ENCODE data around the gene SPAG16.

Gene SPAG16

GRCh38 chr2:214377286-214377624, 1093.0 kb downstream of the SPAG16 start:
- TF ChIP-seq CTCF (conservative IDR thresholded peaks at IDR 0.05): no peak
- no peak for TF ChIP-seq ZFX (IDR thresholded peaks at IDR 0.05)
- H3K27ac ChIP-seq: peak overlapping the region; percentile 83; the same call in 1 of the 2 replicates

GRCh38 chr2:214378455-214379103, 1094.3 kb downstream of the SPAG16 start:
- TF ChIP-seq ZFX (IDR thresholded peaks at IDR 0.05): no peak
- TF ChIP-seq CTCF (conservative IDR thresholded peaks at IDR 0.05): peak; percentile 28
- H3K27ac ChIP-seq: peak overlapping the region; percentile 83; the same call in 1 of the 2 replicates

GRCh38 chr2:214379227-214379626, 1095.0 kb downstream of the SPAG16 start:
- TF ChIP-seq CTCF (conservative IDR thresholded peaks at IDR 0.05) (no peak), ZFX (IDR thresholded peaks at IDR 0.05) (no peak)
- H3K27ac ChIP-seq: peak overlapping the region; percentile 83; the same call in 1 of the 2 replicates

- TF ChIP-seq CTCF (conservative IDR thresholded peaks at IDR 0.05) (no peak), ZFX (IDR thresholded peaks at IDR 0.05) (no peak)
Measured at GRCh38 chr2:214380681-214381080, 1096.4 kb downstream of the SPAG16 start.

GRCh38 chr2:214382229-214382628, 1098.0 kb downstream of the SPAG16 start:
- TF ChIP-seq CTCF (conservative IDR thresholded peaks at IDR 0.05) (no peak), ZFX (IDR thresholded peaks at IDR 0.05) (no peak)
- peak overlapping the region; percentile 11; the same call in 1 of the 2 replicates for H3K27ac ChIP-seq

More at GRCh38 chr2:214380681-214381080, 1096.4 kb downstream of the SPAG16 start:
- H3K27ac ChIP-seq: no peak overlapping the region; the same call in 1 of the 2 replicates

GRCh38 chr2:214386720-214387119, 1102.5 kb downstream of the SPAG16 start:
- TF ChIP-seq CTCF (conservative IDR thresholded peaks at IDR 0.05) (no peak), ZFX (IDR thresholded peaks at IDR 0.05) (no peak)

GRCh38 chr2:214389334-214389733, 1105.1 kb downstream of the SPAG16 start:
- no peak for TF ChIP-seq ZFX (IDR thresholded peaks at IDR 0.05)
- TF ChIP-seq CTCF (conservative IDR thresholded peaks at IDR 0.05): no peak
- no peak overlapping the region for H3K27ac ChIP-seq

More at GRCh38 chr2:214386720-214387119, 1102.5 kb downstream of the SPAG16 start:
- no peak overlapping the region for H3K27ac ChIP-seq
